Glomerular visceral epithelial cell (primary cell): ENCODE results near the gene HVCN1.

ENCODE experiments used
- DNase-seq: peaks from one replicate; pipeline ENCODE4 v3.0.0-alpha.2; 2016; ENCODE audit errors: extremely low spot score

The HVCN1 gene

GRCh38 chr12:110616471-110617115, 72.3 kb downstream of the HVCN1 start:
- DNase-seq, result no peak

GRCh38 chr12:110615171-110615570, 73.7 kb downstream of the HVCN1 start:
- no peak for DNase-seq

GRCh38 chr12:110613771-110614684, 74.9 kb downstream of the HVCN1 start, which contains the start of gene TCTN1:
TCTN1 (plus strand) TSS chr12:110614129; CDS start chr12:110614183, 54 bp downstream.
- peak; percentile 93 for DNase-seq

GRCh38 chr12:110613071-110613770, 75.7 kb downstream of the HVCN1 start:
- no peak for DNase-seq

GRCh38 chr12:110606253-110606611, 82.7 kb downstream of the HVCN1 start:
- no peak for DNase-seq

GRCh38 chr12:110602085-110602814, 86.7 kb downstream of the HVCN1 start:
- DNase-seq, result peak; percentile 51

- peak; percentile 47 for DNase-seq
These were observed 88.7 kb downstream of the HVCN1 start for GRCh38 chr12:110600254-110600653.

GRCh38 chr12:110599334-110599733, 89.6 kb downstream of the HVCN1 start:
- DNase-seq, result no peak
